Measurements from ENCODE around the gene HDAC5.
"Not testable (repeated sequence)": the region's sequence is repeated elsewhere in the genome, so short reads cannot be mapped to it uniquely, and the experiment has no call there.

The HDAC5 gene

DNA sequence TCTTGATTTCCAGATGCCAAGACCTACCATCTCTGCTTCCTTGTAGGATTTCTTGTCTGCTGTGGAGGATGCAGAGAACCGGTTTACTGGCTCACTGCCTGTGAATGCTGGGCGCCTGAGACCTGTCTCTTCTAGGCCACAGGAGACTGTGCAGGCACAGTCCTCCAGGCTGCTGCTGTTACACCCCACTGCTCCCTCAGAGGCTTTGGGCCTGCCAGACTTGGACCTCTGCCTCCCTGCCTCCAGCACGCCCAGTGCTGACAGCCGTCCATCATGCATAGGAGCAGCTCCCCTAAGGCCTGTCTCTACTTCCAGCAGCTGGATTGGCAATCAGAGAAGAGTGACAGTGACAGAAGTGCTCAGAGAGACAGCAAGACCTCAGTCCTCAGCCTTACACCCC lies 24.4 kb upstream of the HDAC5 start:
- Histone ChIP-seq H3K4me1 (ENCODE audit: control insufficient read depth, insufficient read depth, low read depth, low read length) (no peaks in the 10 kb centered on the region), H2BK15ac (ENCODE audit: low read depth, poor library complexity, severe bottlenecking) (no peak overlapping the region), H3K9me3 (ENCODE audit: control insufficient read depth, low read length) (no peaks in the 10 kb centered on the region), H3K23ac (ENCODE audit: low read length in 2 of 2) (no peak overlapping the region), H4K91ac (ENCODE audit: low read length) (no peak overlapping the region), H3K27me3 (ENCODE audit: control insufficient read depth in 1 of 2, insufficient read depth in 1 of 2, low read length in 2 of 2) (no peaks in the 10 kb centered on the region), H3K4me2 (ENCODE audit: low read length, poor library complexity, severe bottlenecking) (no peak overlapping the region), H3K14ac (ENCODE audit: low read length in 2 of 2) (no peak overlapping the region), H3K27ac (ENCODE audit: low read length, poor library complexity, severe bottlenecking) (no peak overlapping the region), H2AFZ (ENCODE audit: low read depth, low read length) (no peak overlapping the region), H2BK120ac (ENCODE audit: low read depth, low read length) (no peak overlapping the region), H3K4ac (ENCODE audit: low read depth in 1 of 2, low read length in 2 of 2) (no peak overlapping the region), H3K4me3 (ENCODE audit: insufficient read depth in 1 of 2, low read depth in 1 of 2, low read length in 2 of 2) (no peak overlapping the region), H2BK12ac (ENCODE audit: low read length in 2 of 2) (no peak overlapping the region), H3K18ac (ENCODE audit: low read depth in 1 of 2, low read length in 2 of 2) (no peak overlapping the region), H3K9ac (ENCODE audit: low read length) (no peak overlapping the region), H4K8ac (ENCODE audit: low read length) (no peak overlapping the region), H3K79me1 (replicated peaks; ENCODE audit: low read length, poor library complexity, severe bottlenecking) (peaks cover 30% of the 10 kb centered on the region), H2AK5ac (ENCODE audit: low read length, severe bottlenecking) (no peak overlapping the region), H3K36me3 (ENCODE audit: control insufficient read depth in 1 of 2, insufficient read depth in 2 of 2, low read depth in 1 of 2, low read length in 2 of 2) (peaks cover 14 to 27% of the 10 kb centered on the region in 2 experiments), H2BK5ac (ENCODE audit: low read depth, low read length, poor library complexity, severe bottlenecking) (no peak overlapping the region)
- 100% methylated on average over 4 of the region's 4 CpGs for WGBS
- DNase-seq: no peak

DNA sequence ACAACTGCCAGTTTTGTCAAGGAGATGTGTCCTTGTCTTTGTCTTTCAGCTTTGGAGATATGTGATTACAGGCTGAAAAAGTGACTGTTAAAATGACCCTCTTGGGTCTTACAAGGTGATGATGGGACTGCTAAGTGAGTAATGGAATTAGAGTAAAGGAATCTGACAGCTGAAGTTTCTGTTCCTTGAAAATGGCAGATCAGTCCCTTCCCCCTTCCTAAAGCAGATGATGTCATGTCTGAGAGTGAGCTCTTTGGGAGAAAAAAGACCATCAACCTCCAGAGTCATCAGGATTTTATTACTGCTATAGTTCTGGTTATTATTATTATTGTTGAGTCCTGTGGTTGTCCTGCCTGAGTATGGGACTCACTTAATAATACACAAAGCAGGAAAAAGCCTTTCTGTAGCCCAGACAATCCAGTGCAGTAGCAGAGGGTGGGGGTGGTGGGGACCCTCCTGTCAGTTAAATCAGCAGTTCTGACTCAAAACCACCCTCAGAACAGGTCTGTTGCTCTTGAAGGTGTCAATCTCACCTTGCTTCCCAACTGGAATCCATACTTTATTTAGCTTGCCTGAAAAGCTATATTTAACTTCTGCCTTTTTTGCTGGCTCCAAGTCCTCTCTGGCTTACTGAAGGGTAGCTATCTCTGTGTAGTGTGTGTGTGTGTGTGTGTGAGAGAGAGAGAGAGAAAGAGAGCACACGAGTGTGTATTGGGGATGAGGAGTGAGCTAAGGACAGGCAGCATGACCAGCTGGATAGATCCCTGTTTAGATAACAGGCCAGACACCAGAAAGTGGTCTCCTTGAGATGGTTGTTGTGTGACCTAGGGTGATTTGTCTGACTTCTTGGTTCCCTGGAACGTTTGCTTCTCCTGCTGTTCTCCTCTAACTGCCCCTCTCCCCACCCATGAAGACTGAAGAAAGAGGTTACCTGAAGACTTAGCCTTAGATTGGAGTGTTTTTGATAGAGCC lies 23.2 kb upstream of the HDAC5 start:
- no peak overlapping the region for H3K4me2 ChIP-seq (ENCODE audit: low read length, poor library complexity, severe bottlenecking)
- H3K18ac ChIP-seq (ENCODE audit: low read depth in 1 of 2, low read length in 2 of 2): no peak overlapping the region
- no peak overlapping the region for H4K91ac ChIP-seq (ENCODE audit: low read length)
- WGBS: 65% methylated on average over 1 of the region's 2 CpGs
- H3K27ac ChIP-seq (ENCODE audit: low read length, poor library complexity, severe bottlenecking): no peak overlapping the region
- no peak overlapping the region for H2BK12ac ChIP-seq (ENCODE audit: low read length in 2 of 2)
- H4K8ac ChIP-seq (ENCODE audit: low read length): no peak overlapping the region
- peaks cover 3% of the 10 kb centered on the region for H3K4me1 ChIP-seq (ENCODE audit: control insufficient read depth, insufficient read depth, low read depth, low read length)
- H3K4ac ChIP-seq (ENCODE audit: low read depth in 1 of 2, low read length in 2 of 2): no peak overlapping the region
- H3K36me3 ChIP-seq (ENCODE audit: control insufficient read depth in 1 of 2, insufficient read depth in 2 of 2, low read depth in 1 of 2, low read length in 2 of 2): peaks cover 13 to 22% of the 10 kb centered on the region in 2 experiments
- H3K79me1 ChIP-seq (replicated peaks; ENCODE audit: low read length, poor library complexity, severe bottlenecking): peaks cover 31% of the 10 kb centered on the region
- H3K14ac ChIP-seq (ENCODE audit: low read length in 2 of 2): no peak overlapping the region
- H3K9me3 ChIP-seq (ENCODE audit: control insufficient read depth, low read length): no peaks in the 10 kb centered on the region
- no peak overlapping the region for H3K4me3 ChIP-seq (ENCODE audit: insufficient read depth in 1 of 2, low read depth in 1 of 2, low read length in 2 of 2)
- no peak overlapping the region for H3K9ac ChIP-seq (ENCODE audit: low read length)
- no peaks in the 10 kb centered on the region for H3K27me3 ChIP-seq (ENCODE audit: control insufficient read depth in 1 of 2, insufficient read depth in 1 of 2, low read length in 2 of 2)
- H2BK5ac ChIP-seq (ENCODE audit: low read depth, low read length, poor library complexity, severe bottlenecking): no peak overlapping the region
- H3K23ac ChIP-seq (ENCODE audit: low read length in 2 of 2): no peak overlapping the region
- no peak overlapping the region for H2BK120ac ChIP-seq (ENCODE audit: low read depth, low read length)
- no peak overlapping the region for H2AK5ac ChIP-seq (ENCODE audit: low read length, severe bottlenecking)
- H2AFZ ChIP-seq (ENCODE audit: low read depth, low read length): no peak overlapping the region
- H2BK15ac ChIP-seq (ENCODE audit: low read depth, poor library complexity, severe bottlenecking): no peak overlapping the region
- peak; percentile 30 for DNase-seq

GRCh38 chr17:44144966-44145739 lies 21.7 kb upstream of the HDAC5 start:
- Histone ChIP-seq H3K23ac (ENCODE audit: low read length in 2 of 2) (no peak overlapping the region), H3K4me3 (ENCODE audit: insufficient read depth in 1 of 2, low read depth in 1 of 2, low read length in 2 of 2) (no peak overlapping the region), H2BK15ac (ENCODE audit: low read depth, poor library complexity, severe bottlenecking) (no peak overlapping the region), H4K91ac (ENCODE audit: low read length) (no peak overlapping the region), H3K36me3 (ENCODE audit: control insufficient read depth in 1 of 2, insufficient read depth in 2 of 2, low read depth in 1 of 2, low read length in 2 of 2) (peaks cover 13 to 22% of the 10 kb centered on the region in 2 experiments), H2BK120ac (ENCODE audit: low read depth, low read length) (no peak overlapping the region), H3K9me3 (ENCODE audit: control insufficient read depth, low read length) (no peaks in the 10 kb centered on the region), H2BK12ac (ENCODE audit: low read length in 2 of 2) (no peak overlapping the region), H3K27ac (ENCODE audit: low read length, poor library complexity, severe bottlenecking) (no peak overlapping the region), H3K4me1 (ENCODE audit: control insufficient read depth, insufficient read depth, low read depth, low read length) (peaks cover 3% of the 10 kb centered on the region), H2BK5ac (ENCODE audit: low read depth, low read length, poor library complexity, severe bottlenecking) (no peak overlapping the region), H2AFZ (ENCODE audit: low read depth, low read length) (no peak overlapping the region), H3K14ac (ENCODE audit: low read length in 2 of 2) (no peak overlapping the region), H4K8ac (ENCODE audit: low read length) (no peak overlapping the region), H3K9ac (ENCODE audit: low read length) (no peak overlapping the region), H3K79me1 (replicated peaks; ENCODE audit: low read length, poor library complexity, severe bottlenecking) (peaks cover 26% of the 10 kb centered on the region), H2AK5ac (ENCODE audit: low read length, severe bottlenecking) (no peak overlapping the region), H3K27me3 (ENCODE audit: control insufficient read depth in 1 of 2, insufficient read depth in 1 of 2, low read length in 2 of 2) (no peaks in the 10 kb centered on the region), H3K18ac (ENCODE audit: low read depth in 1 of 2, low read length in 2 of 2) (no peak overlapping the region), H3K4ac (ENCODE audit: low read depth in 1 of 2, low read length in 2 of 2) (no peak overlapping the region), H3K4me2 (ENCODE audit: low read length, poor library complexity, severe bottlenecking) (no peak overlapping the region)
- WGBS: 96% methylated on average over 4 of the region's 7 CpGs
- DNase-seq: peak; percentile 36

- not testable (repeated sequence) for H3K4me2 ChIP-seq (ENCODE audit: low read length, poor library complexity, severe bottlenecking); H2BK120ac ChIP-seq (ENCODE audit: low read depth, low read length); H3K4me1 ChIP-seq (ENCODE audit: control insufficient read depth, insufficient read depth, low read depth, low read length); H3K27me3 ChIP-seq (ENCODE audit: control insufficient read depth in 1 of 2, insufficient read depth in 1 of 2, low read length in 2 of 2); H2BK12ac ChIP-seq (ENCODE audit: low read length in 2 of 2); H4K8ac ChIP-seq (ENCODE audit: low read length); H3K14ac ChIP-seq (ENCODE audit: low read length in 2 of 2); DNase-seq; H3K18ac ChIP-seq (ENCODE audit: low read depth in 1 of 2, low read length in 2 of 2); H3K27ac ChIP-seq (ENCODE audit: low read length, poor library complexity, severe bottlenecking); H3K9me3 ChIP-seq (ENCODE audit: control insufficient read depth, low read length); H2BK15ac ChIP-seq (ENCODE audit: low read depth, poor library complexity, severe bottlenecking); H3K4ac ChIP-seq (ENCODE audit: low read depth in 1 of 2, low read length in 2 of 2); H2BK5ac ChIP-seq (ENCODE audit: low read depth, low read length, poor library complexity, severe bottlenecking); H3K4me3 ChIP-seq (ENCODE audit: insufficient read depth in 1 of 2, low read depth in 1 of 2, low read length in 2 of 2); H3K23ac ChIP-seq (ENCODE audit: low read length in 2 of 2); H3K9ac ChIP-seq (ENCODE audit: low read length); H2AFZ ChIP-seq (ENCODE audit: low read depth, low read length); H4K91ac ChIP-seq (ENCODE audit: low read length); H2AK5ac ChIP-seq (ENCODE audit: low read length, severe bottlenecking)
- WGBS: 95% methylated on average over 7 of the region's 8 CpGs
- Histone ChIP-seq H3K36me3 (ENCODE audit: control insufficient read depth in 1 of 2, insufficient read depth in 2 of 2, low read depth in 1 of 2, low read length in 2 of 2) (peaks cover 13 to 21% of the 10 kb centered on the region in 2 experiments), H3K79me1 (replicated peaks; ENCODE audit: low read length, poor library complexity, severe bottlenecking) (peaks cover 25% of the 10 kb centered on the region)
These were observed 20.5 kb upstream of the HDAC5 start for GRCh38 chr17:44143921-44144320.

Measured in mesenchymal stem cell (in vitro differentiated cells and primary cell).